ENCODE results near the gene RIPOR3. TPM values are rescaled to one million over a fixed set of nuclear protein-coding genes. Genes with fewer than 3 reads are reported as not detected.
"Not testable (repeated sequence)": the region's sequence is repeated elsewhere in the genome, so short reads cannot be mapped to it uniquely, and the experiment has no call there.

Gene RIPOR3
- total and polyA plus RNA-seq, 12 donors = 1.6 to 50.2 (median 3.3) TPM

- Histone ChIP-seq H3K4me1 (peaks cover 0 to 37% (median 21%) of the 10 kb centered on the region in 9 donors), H3K9me3 (peaks cover 0 to 10% (median 0%) of the 10 kb centered on the region in 11 donors), H3K36me3 (no peaks in the 10 kb centered on the region), H3K27ac (peak overlapping the region in 9 of 10 donors; percentile 8 to 77 (median 66)), H3K4me3 (no peak overlapping the region), H3K27me3 (no peaks in the 10 kb centered on the region)
- 54 to 55% methylated on average over 23 of the region's 23 CpGs for WGBS, 2 donors
- ATAC-seq = peak; percentile 57 to 91 (median 82)
- peak; percentile 75 to 81 for DNase-seq
- no peak for TF ChIP-seq CTCF (IDR thresholded peaks at IDR 0.05)
- intact Hi-C loops (cut with DNase I) = no loop called here
These were observed 45.9 kb downstream of the RIPOR3 start for GRCh38 chr20:50645253-50646068.

- intact Hi-C loops (cut with DNase I) = no loop called here
- TF ChIP-seq CTCF (IDR thresholded peaks at IDR 0.05) = no peak
- H3K4me1 ChIP-seq = peaks cover 0 to 43% (median 21%) of the 10 kb centered on the region in 9 donors
- H3K27me3 ChIP-seq = no peaks in the 10 kb centered on the region
- WGBS, 2 donors = 54% methylated on average over 4 of the region's 4 CpGs
- peak overlapping the region in 4 of 10 donors; percentile 45 to 64 (median 60) for H3K27ac ChIP-seq
- no peak overlapping the region for H3K4me3 ChIP-seq
- ATAC-seq = peak in 3 of 8 donors; percentile 10 to 49 (median 20)
- DNase-seq = peak in 1 of 2 donors; percentile 66
- H3K9me3 ChIP-seq = peaks cover 0 to 10% (median 0%) of the 10 kb centered on the region in 11 donors
- no peaks in the 10 kb centered on the region for H3K36me3 ChIP-seq
These were observed 49.0 kb downstream of the RIPOR3 start for GRCh38 chr20:50642288-50642803.

GRCh38 chr20:50641625-50642287 is 49.6 kb downstream of the RIPOR3 start:
- not testable (repeated sequence) for H3K36me3 ChIP-seq, H3K27me3 ChIP-seq, DNase-seq, H3K9me3 ChIP-seq, H3K4me3 ChIP-seq
- peak in 6 of 8 donors; percentile 12 to 47 (median 23) for ATAC-seq
- Histone ChIP-seq H3K27ac (peak overlapping the region in 8 of 10 donors; percentile 3 to 64 (median 48)), H3K4me1 (peaks cover 1 to 48% (median 27%) of the 10 kb centered on the region in 9 donors)
- 51 to 57% methylated on average over 8 of the region's 11 CpGs for WGBS, 2 donors
- intact Hi-C loops (cut with DNase I) = loop anchor here in 1 of 10 donors (2.0 kb wide), 1 partner anchor 127 kb away; no protein-coding TSS in a partner anchor

GRCh38 chr20:50639971-50640711 is 51.2 kb downstream of the RIPOR3 start:
- ATAC-seq, H3K9me3 ChIP-seq, H3K27me3 ChIP-seq, H3K4me3 ChIP-seq, H3K36me3 ChIP-seq, DNase-seq: not testable (repeated sequence)
- H3K4me1 ChIP-seq = peaks cover 5 to 49% (median 26%) of the 10 kb centered on the region in 9 donors
- intact Hi-C loops (cut with DNase I) = loop anchor here in 1 of 10 donors (2.0 kb wide), 1 partner anchor 129 kb away; no protein-coding TSS in a partner anchor
- WGBS, 2 donors = 75 to 80% methylated on average over 17 to 19 of the region's 20 CpGs
- peak overlapping the region in 1 of 10 donors; percentile 14 for H3K27ac ChIP-seq

GRCh38 chr20:50638015-50638847 is 53.1 kb downstream of the RIPOR3 start:
- Histone ChIP-seq H3K27ac (peak overlapping the region in 3 of 10 donors; percentile 61 to 68 (median 67)), H3K4me1 (peaks cover 5 to 43% (median 25%) of the 10 kb centered on the region in 9 donors)
- DNase-seq; H3K27me3 ChIP-seq; intact Hi-C loops (cut with DNase I); H3K4me3 ChIP-seq; H3K36me3 ChIP-seq; H3K9me3 ChIP-seq: not testable (repeated sequence)
- WGBS, 2 donors = 84 to 87% methylated on average over 11 to 12 of the region's 15 CpGs
- peak in 1 of 8 donors; percentile 28 for ATAC-seq
